Cardiac fibroblast (primary cell): Measurements from ENCODE around the gene ELF4.

Source experiments
- DNase-seq, 2 donors: peaks; one replicate each; pipeline versions ENCODE4 v3.0.0 to v3.0.0-alpha.2; 2010; ENCODE audit warnings: low read depth in 2 of 2
- H3K4me3 ChIP-seq, 2 donors: replicated peaks in 1 of 2; 1 replicate in 1 of 2; 2 replicates in 1 of 2; pipeline ENCODE4 v1.5.1; 2011; ENCODE audit warnings: low read depth in 2 of 2, low read length in 2 of 2, mild to moderate bottlenecking in 2 of 2, moderate library complexity in 1 of 2
- CTCF ChIP-seq: IDR thresholded peaks from one replicate; pipeline ENCODE4 v1.5.1; 2011; ENCODE audit warnings: low read depth, mild to moderate bottlenecking, low read length, inconsistent platforms

ELF4 gene

GRCh38 chrX:130080791-130081367 lies 29.4 kb downstream of the ELF4 start:
- no peak for DNase-seq
- TF ChIP-seq CTCF, result no peak
- H3K4me3 ChIP-seq, result no peak overlapping the region

- TF ChIP-seq CTCF, result peak; percentile 58
- H3K4me3 ChIP-seq, result no peak overlapping the region
- DNase-seq, result peak; percentile 77 to 84
Measured at GRCh38 chrX:130079824-130080406, 30.4 kb downstream of the ELF4 start.

GRCh38 chrX:130075777-130076176 lies 34.5 kb downstream of the ELF4 start:
- DNase-seq, result no peak
- no peak for TF ChIP-seq CTCF
- H3K4me3 ChIP-seq, result no peak overlapping the region

- no peak for DNase-seq
- TF ChIP-seq CTCF, result no peak
Measured at GRCh38 chrX:130072345-130072740, 38.0 kb downstream of the ELF4 start.

GRCh38 chrX:130071611-130072344 lies 38.5 kb downstream of the ELF4 start:
- DNase-seq, result no peak
- no peak overlapping the region for H3K4me3 ChIP-seq
- TF ChIP-seq CTCF, result no peak

More at GRCh38 chrX:130072345-130072740, 38.0 kb downstream of the ELF4 start:
- no peak overlapping the region for H3K4me3 ChIP-seq

GRCh38 chrX:130066975-130067615 lies 43.2 kb downstream of the ELF4 start:
- no peak for DNase-seq
- no peak for TF ChIP-seq CTCF

More at GRCh38 chrX:130066975-130067615, 43.2 kb downstream of the ELF4 start:
- no peak overlapping the region for H3K4me3 ChIP-seq
